Mesenchymal stem cell (in vitro differentiated cells and primary cell): ENCODE measurements around the gene VN1R5.
A peak's percentile ranks its signal among the peaks of the same experiment; 100 is the strongest.

Experiments
- DNase-seq: peaks from one replicate; pipeline ENCODE4 v3.0.0-alpha.2; 2013
- H2AFZ ChIP-seq: one replicate; pipeline ENCODE4 v1.6.1; 2013; ENCODE audit warnings: low read depth, mild to moderate bottlenecking, control low read depth, inconsistent platforms, low read length, moderate library complexity
- H2AK5ac ChIP-seq: 2 replicates; pipeline ENCODE4 v1.6.1; 2013; ENCODE audit warnings: low read length, moderate library complexity, mild to moderate bottlenecking, inconsistent platforms; ENCODE audit not compliant: severe bottlenecking
- H2BK120ac ChIP-seq: one replicate; pipeline ENCODE4 v1.6.1; 2013; ENCODE audit warnings: low read depth, mild to moderate bottlenecking, inconsistent platforms, low read length, moderate library complexity
- H2BK12ac ChIP-seq, 2 experiments: one replicate each; pipeline ENCODE4 v1.6.1; 2013; ENCODE audit warnings: inconsistent platforms in 2 of 2, low read length in 2 of 2, mild to moderate bottlenecking in 2 of 2, moderate library complexity in 2 of 2, control low read depth in 1 of 2
- H2BK15ac ChIP-seq: one replicate; pipeline ENCODE4 v1.6.1; 2013; ENCODE audit warnings: mild to moderate bottlenecking, low read depth, inconsistent platforms; ENCODE audit not compliant: poor library complexity, severe bottlenecking
- H2BK5ac ChIP-seq: 2 replicates; pipeline ENCODE4 v1.6.1; 2013; ENCODE audit warnings: low read depth, mild to moderate bottlenecking, low read length, control low read depth, inconsistent platforms; ENCODE audit not compliant: poor library complexity, severe bottlenecking
- H3K14ac ChIP-seq, 2 experiments: one replicate each; pipeline ENCODE4 v1.6.1; 2013; ENCODE audit warnings: inconsistent platforms in 2 of 2, low read length in 2 of 2, control low read depth in 1 of 2, mild to moderate bottlenecking in 1 of 2, moderate library complexity in 1 of 2
- H3K18ac ChIP-seq, 2 experiments: one replicate each; pipeline ENCODE4 v1.6.1; 2013; ENCODE audit warnings: inconsistent platforms in 2 of 2, low read length in 2 of 2, control low read depth in 1 of 2, low read depth in 1 of 2, mild to moderate bottlenecking in 1 of 2
- H3K23ac ChIP-seq, 2 experiments: one replicate each; pipeline ENCODE4 v1.6.1; 2013; ENCODE audit warnings: inconsistent platforms in 2 of 2, low read length in 2 of 2, mild to moderate bottlenecking in 2 of 2, moderate library complexity in 2 of 2, control low read depth in 1 of 2
- H3K27ac ChIP-seq: 2 replicates; pipeline ENCODE4 v1.5.1; 2013; ENCODE audit warnings: mild to moderate bottlenecking, moderate library complexity, low read length, control low read depth, inconsistent platforms; ENCODE audit not compliant: poor library complexity, severe bottlenecking
- H3K27me3 ChIP-seq, 2 experiments: 2 replicates each; pipeline versions ENCODE4 v1.6.1 to v1.7.0; 2013; ENCODE audit warnings: low read length in 2 of 2, mild to moderate bottlenecking in 2 of 2, moderate library complexity in 2 of 2, control low read depth in 1 of 2, inconsistent platforms in 1 of 2; ENCODE audit not compliant: control insufficient read depth in 1 of 2, insufficient read depth in 1 of 2
- H3K36me3 ChIP-seq, 2 experiments: 2 replicates each; pipeline versions ENCODE4 v1.6.1 to v1.7.0; 2013; ENCODE audit warnings: low read length in 2 of 2, control low read depth in 1 of 2, inconsistent platforms in 1 of 2, low read depth in 1 of 2, mild to moderate bottlenecking in 1 of 2; ENCODE audit not compliant: insufficient read depth in 2 of 2, control insufficient read depth in 1 of 2
- H3K4ac ChIP-seq, 2 experiments: one replicate each; pipeline ENCODE4 v1.6.1; 2013; ENCODE audit warnings: inconsistent platforms in 2 of 2, low read length in 2 of 2, mild to moderate bottlenecking in 2 of 2, moderate library complexity in 2 of 2, control low read depth in 1 of 2, low read depth in 1 of 2
- H3K4me1 ChIP-seq: 2 replicates; pipeline ENCODE4 v1.6.1; 2013; ENCODE audit warnings: low read depth, low read length, control low read depth; ENCODE audit not compliant: control insufficient read depth, insufficient read depth
- H3K4me2 ChIP-seq: 2 replicates; pipeline ENCODE4 v1.6.1; 2013; ENCODE audit warnings: low read length, mild to moderate bottlenecking, inconsistent platforms; ENCODE audit not compliant: poor library complexity, severe bottlenecking
- H3K4me3 ChIP-seq, 2 experiments: 2 replicates each; pipeline versions ENCODE4 v1.5.1 to v1.7.0; 2013; ENCODE audit warnings: low read length in 2 of 2, mild to moderate bottlenecking in 2 of 2, control low read depth in 1 of 2, low read depth in 1 of 2; ENCODE audit not compliant: insufficient read depth in 1 of 2
- H3K79me1 ChIP-seq: replicated peaks from 2 replicates; pipeline ENCODE4 v1.6.1; 2013; ENCODE audit warnings: mild to moderate bottlenecking, control low read depth, low read length, inconsistent platforms; ENCODE audit not compliant: poor library complexity, severe bottlenecking
- H3K9ac ChIP-seq: 2 replicates; pipeline ENCODE4 v1.7.0; 2013; ENCODE audit warnings: mild to moderate bottlenecking, low read length, moderate library complexity
- H3K9me3 ChIP-seq: 2 replicates; pipeline ENCODE4 v1.7.0; 2013; ENCODE audit warnings: mild to moderate bottlenecking, low read length; ENCODE audit not compliant: control insufficient read depth
- H4K8ac ChIP-seq: one replicate; pipeline ENCODE4 v1.6.1; 2013; ENCODE audit warnings: inconsistent platforms, mild to moderate bottlenecking, low read length, moderate library complexity
- H4K91ac ChIP-seq: one replicate; pipeline ENCODE4 v1.6.1; 2013; ENCODE audit warnings: mild to moderate bottlenecking, low read length, inconsistent platforms
- whole genome bisulfite sequencing: methylation state at CpG from one replicate; pipeline ENCODE4 v1.1.7; 2013; ENCODE audit warnings: mixed read lengths; 5-methylcytosine and 5-hydroxymethylcytosine counted together

Gene VN1R5

GRCh38 chr1:247293047-247293446, 37.2 kb downstream of the VN1R5 start:
- Histone ChIP-seq H3K4me1 (peaks cover 27% of the 10 kb centered on the region), H3K4me2 (no peak overlapping the region), H3K36me3 (peaks cover 0 to 3% of the 10 kb centered on the region in 2 experiments), H4K8ac (no peak overlapping the region), H3K9me3 (no peaks in the 10 kb centered on the region), H3K9ac (no peak overlapping the region), H4K91ac (no peak overlapping the region), H3K14ac (no peak overlapping the region), H2BK15ac (no peak overlapping the region), H2AFZ (no peak overlapping the region), H3K27ac (no peak overlapping the region), H3K27me3 (no peaks in the 10 kb centered on the region), H3K18ac (no peak overlapping the region), H2BK120ac (no peak overlapping the region), H3K79me1 (peaks cover 3% of the 10 kb centered on the region), H2BK12ac (no peak overlapping the region), H3K4me3 (no peak overlapping the region), H2AK5ac (no peak overlapping the region), H3K4ac (no peak overlapping the region), H2BK5ac (no peak overlapping the region), H3K23ac (no peak overlapping the region)
- WGBS, result 52% methylated on average over 5 of the region's 7 CpGs
- no peak for DNase-seq

GRCh38 chr1:247294282-247294681, 38.4 kb downstream of the VN1R5 start:
- H2AFZ ChIP-seq, result no peak overlapping the region
- H3K14ac ChIP-seq, result no peak overlapping the region
- peak overlapping the region; percentile 94 for H3K27ac ChIP-seq
- H2BK5ac ChIP-seq, result peak overlapping the region; percentile 92
- H3K23ac ChIP-seq, result peak overlapping the region in 1 of 2 experiments; percentile 56
- no peak overlapping the region for H3K4me3 ChIP-seq
- H2BK120ac ChIP-seq, result no peak overlapping the region
- no peak overlapping the region for H3K18ac ChIP-seq
- H3K36me3 ChIP-seq, result peaks cover 5 to 6% of the 10 kb centered on the region in 2 experiments
- no peaks in the 10 kb centered on the region for H3K27me3 ChIP-seq
- no peak overlapping the region for H4K91ac ChIP-seq
- no peak overlapping the region for H2BK15ac ChIP-seq
- no peak overlapping the region for H3K4ac ChIP-seq
- peaks cover 33% of the 10 kb centered on the region for H3K4me1 ChIP-seq
- H3K9me3 ChIP-seq, result no peaks in the 10 kb centered on the region
- 88% methylated on average over 2 of the region's 5 CpGs for WGBS
- peaks cover 3% of the 10 kb centered on the region for H3K79me1 ChIP-seq
- peak overlapping the region; percentile 41 for H3K4me2 ChIP-seq
- peak; percentile 60 for DNase-seq
- peak overlapping the region; percentile 93 for H2AK5ac ChIP-seq
- H3K9ac ChIP-seq, result no peak overlapping the region
- H4K8ac ChIP-seq, result no peak overlapping the region
- H2BK12ac ChIP-seq, result no peak overlapping the region

- Histone ChIP-seq H2BK5ac (peak overlapping the region; percentile 67), H3K36me3 (peaks cover 15% of the 10 kb centered on the region in 2 experiments), H3K14ac (no peak overlapping the region), H3K79me1 (peaks cover 5% of the 10 kb centered on the region), H3K4me1 (peaks cover 33% of the 10 kb centered on the region), H4K91ac (no peak overlapping the region), H3K9ac (no peak overlapping the region), H3K27ac (peak overlapping the region; percentile 94), H2BK15ac (no peak overlapping the region), H3K27me3 (no peaks in the 10 kb centered on the region), H3K4ac (no peak overlapping the region), H3K9me3 (no peaks in the 10 kb centered on the region), H3K23ac (no peak overlapping the region), H2AK5ac (peak overlapping the region; percentile 49), H3K4me3 (no peak overlapping the region), H3K4me2 (no peak overlapping the region), H3K18ac (no peak overlapping the region), H4K8ac (no peak overlapping the region), H2BK120ac (no peak overlapping the region), H2AFZ (no peak overlapping the region), H2BK12ac (no peak overlapping the region)
- no peak for DNase-seq
- WGBS, result 36% methylated on average over 6 of the region's 6 CpGs
Measured at GRCh38 chr1:247295274-247295684, 39.4 kb downstream of the VN1R5 start.

- H3K9me3 ChIP-seq, result no peaks in the 10 kb centered on the region
- no peak overlapping the region for H4K91ac ChIP-seq
- no peak overlapping the region for H2BK120ac ChIP-seq
- H2BK15ac ChIP-seq, result no peak overlapping the region
- no peak overlapping the region for H3K14ac ChIP-seq
- H3K27ac ChIP-seq, result peak overlapping the region; percentile 94
- no peak overlapping the region for H3K4ac ChIP-seq
- H3K79me1 ChIP-seq, result peaks cover 6% of the 10 kb centered on the region
- H2AK5ac ChIP-seq, result peak overlapping the region; percentile 100
- no peak overlapping the region for H3K4me3 ChIP-seq
- H2BK5ac ChIP-seq, result peak overlapping the region; percentile 67
- no peak overlapping the region for H3K18ac ChIP-seq
- peaks cover 17 to 19% of the 10 kb centered on the region in 2 experiments for H3K36me3 ChIP-seq
- peaks cover 33% of the 10 kb centered on the region for H3K4me1 ChIP-seq
- H2AFZ ChIP-seq, result no peak overlapping the region
- H4K8ac ChIP-seq, result no peak overlapping the region
- no peak overlapping the region for H3K23ac ChIP-seq
- H3K9ac ChIP-seq, result no peak overlapping the region
- no peak overlapping the region for H2BK12ac ChIP-seq
- no peak for DNase-seq
- H3K4me2 ChIP-seq, result no peak overlapping the region
- 25% methylated on average over 3 of the region's 5 CpGs for WGBS
- H3K27me3 ChIP-seq, result no peaks in the 10 kb centered on the region
Measured at GRCh38 chr1:247295746-247296145, 39.9 kb downstream of the VN1R5 start.
